Measurements from ENCODE around the gene SIRPA.
"Not testable (repeated sequence)": the region's sequence is repeated elsewhere in the genome, so short reads cannot be mapped to it uniquely, and the experiment has no call there.

The SIRPA gene

DNA sequence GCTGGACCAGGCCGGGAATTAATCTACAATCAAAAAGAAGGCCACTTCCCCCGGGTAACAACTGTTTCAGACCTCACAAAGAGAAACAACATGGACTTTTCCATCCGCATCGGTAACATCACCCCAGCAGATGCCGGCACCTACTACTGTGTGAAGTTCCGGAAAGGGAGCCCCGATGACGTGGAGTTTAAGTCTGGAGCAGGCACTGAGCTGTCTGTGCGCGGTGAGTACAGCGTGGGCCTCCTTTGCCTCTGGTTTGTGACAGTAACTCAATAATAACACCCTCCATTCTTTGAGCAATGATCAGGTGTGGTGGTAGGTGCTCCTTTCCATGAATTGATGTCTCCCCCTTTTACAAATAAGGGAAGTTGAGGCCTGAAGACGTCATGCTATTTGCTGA is 20.0 kb downstream of the SIRPA start:
- DNase-seq; H3K4me3 Mint-ChIP-seq; ATAC-seq (replicated peaks); H3K27me3 Mint-ChIP-seq; H3K9me3 Mint-ChIP-seq: not testable (repeated sequence)
- Mint-ChIP-seq H3K4me1 (peaks cover 5 to 12% of the 10 kb centered on the region in 2 donors), H3K36me3 (peaks cover 68 to 79% of the 10 kb centered on the region in 2 donors), H3K27ac (peak overlapping the region; percentile 57)

DNA sequence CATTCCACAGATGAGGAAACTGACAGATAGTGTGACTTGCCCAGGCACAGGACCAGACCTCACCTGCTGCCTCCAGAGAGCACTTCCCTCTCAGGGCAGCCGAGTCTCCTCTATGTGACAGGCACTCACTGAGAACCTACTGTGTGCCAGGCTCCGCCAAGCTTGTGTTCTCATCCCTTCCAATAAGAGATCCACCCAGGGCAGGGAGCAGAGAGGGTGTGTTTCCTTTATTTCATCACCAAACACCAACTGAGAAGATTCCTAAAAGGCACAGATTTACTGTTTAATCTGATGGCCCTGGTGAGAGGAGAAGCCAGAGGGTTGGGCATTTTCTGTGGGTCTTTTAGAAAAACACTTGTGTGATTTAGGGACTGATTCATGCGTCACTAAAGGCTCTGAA is 20.5 kb downstream of the SIRPA start:
- Mint-ChIP-seq H3K36me3 (peaks cover 69 to 81% of the 10 kb centered on the region in 2 donors), H3K4me3 (no peak overlapping the region), H3K27me3 (no peaks in the 10 kb centered on the region), H3K4me1 (peaks cover 5 to 12% of the 10 kb centered on the region in 2 donors), H3K9me3 (no peaks in the 10 kb centered on the region), H3K27ac (peak overlapping the region; percentile 57)
- no peak for DNase-seq
- ATAC-seq (replicated peaks), result no peak

DNA sequence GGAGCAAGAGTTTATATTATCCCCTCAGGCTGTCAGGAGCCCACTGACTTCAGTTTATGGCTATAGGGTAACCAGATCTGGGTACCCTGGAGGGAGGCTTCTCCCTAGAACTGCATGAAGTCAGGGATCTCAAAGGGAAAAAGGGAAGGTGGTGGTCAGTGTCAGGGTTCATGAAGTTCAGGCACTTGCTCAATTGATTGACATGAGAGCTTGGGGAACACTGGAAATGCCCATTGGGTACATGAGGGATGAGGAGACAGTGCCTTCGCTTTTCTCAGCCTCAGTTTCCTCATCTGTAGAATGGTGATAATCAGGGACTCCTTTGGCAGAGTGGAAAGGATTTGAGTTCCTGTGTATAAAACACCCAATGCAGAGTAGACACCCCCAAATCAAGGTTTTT is 22.6 kb downstream of the SIRPA start:
- Mint-ChIP-seq H3K27me3 (no peaks in the 10 kb centered on the region), H3K27ac (no peak overlapping the region), H3K36me3 (peaks cover 70 to 85% of the 10 kb centered on the region in 2 donors), H3K9me3 (peaks cover 0 to 1% of the 10 kb centered on the region in 2 donors), H3K4me3 (no peak overlapping the region), H3K4me1 (peaks cover 8 to 14% of the 10 kb centered on the region in 2 donors)
- no peak for DNase-seq
- no peak for ATAC-seq (replicated peaks)

DNA sequence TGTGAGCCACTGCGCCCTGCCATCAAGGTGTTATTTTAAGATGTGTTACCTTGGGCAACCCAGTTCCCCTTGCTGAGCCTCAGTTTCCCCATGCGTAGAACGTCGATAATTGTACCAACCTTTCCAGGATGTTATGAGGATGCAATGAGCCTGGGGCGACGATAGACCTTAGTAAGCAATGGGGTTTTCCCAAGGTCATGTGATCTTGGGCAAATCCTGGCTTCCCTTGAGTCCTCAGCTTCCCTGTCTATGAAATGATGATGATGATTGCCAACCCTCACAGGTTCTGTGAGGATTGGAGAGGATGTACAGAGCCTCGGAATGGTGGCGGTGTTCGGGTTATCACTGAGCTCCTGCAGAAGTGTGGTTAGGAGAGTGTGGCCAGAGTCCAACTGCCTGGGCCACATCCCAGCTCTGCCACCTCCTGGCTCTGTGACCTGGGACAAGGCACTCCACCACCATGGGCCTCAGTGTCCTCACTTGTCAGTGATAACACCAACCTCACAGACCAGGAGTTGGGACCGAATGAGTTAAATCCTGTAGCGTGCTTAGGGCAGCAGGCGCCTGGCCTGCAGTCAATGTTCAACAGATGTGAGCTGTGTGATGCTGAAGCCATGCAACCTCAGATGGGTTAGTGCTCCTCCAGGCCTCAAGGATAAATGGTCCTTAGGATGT is 23.4 kb downstream of the SIRPA start:
- H3K36me3 Mint-ChIP-seq, result peaks cover 73 to 87% of the 10 kb centered on the region in 2 donors
- peaks cover 16 to 19% of the 10 kb centered on the region in 2 donors for H3K4me1 Mint-ChIP-seq
- H3K27ac Mint-ChIP-seq, result no peak overlapping the region
- no peak for DNase-seq
- H3K27me3 Mint-ChIP-seq, result no peaks in the 10 kb centered on the region
- no peak for ATAC-seq (replicated peaks)
- H3K9me3 Mint-ChIP-seq, result peaks cover 0 to 2% of the 10 kb centered on the region in 2 donors
- H3K4me3 Mint-ChIP-seq, result no peak overlapping the region

DNA sequence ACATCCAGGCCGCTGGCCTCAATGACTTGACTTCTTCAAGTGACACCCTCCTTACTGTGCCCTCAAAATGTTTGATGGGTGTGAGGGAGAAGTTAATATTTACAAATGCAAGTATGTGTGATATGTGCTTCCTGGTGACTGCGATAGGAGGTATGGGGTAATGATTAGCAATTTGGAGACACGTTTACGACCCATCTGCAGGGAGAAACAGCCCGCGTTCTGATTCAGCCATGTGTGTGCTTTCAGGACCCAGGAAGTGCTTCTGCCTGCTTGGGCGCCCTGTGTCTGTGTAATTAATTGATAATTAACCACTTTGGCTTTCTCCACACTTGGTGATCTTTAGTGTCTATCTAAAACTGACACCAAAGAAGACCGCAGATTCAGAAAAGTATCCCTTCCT is 25.0 kb downstream of the SIRPA start:
- peaks cover 17 to 22% of the 10 kb centered on the region in 2 donors for H3K4me1 Mint-ChIP-seq
- DNase-seq (no peak), ATAC-seq (replicated peaks) (no peak)
- H3K27me3 Mint-ChIP-seq, result no peaks in the 10 kb centered on the region
- H3K36me3 Mint-ChIP-seq, result peaks cover 83 to 87% of the 10 kb centered on the region in 2 donors
- H3K27ac Mint-ChIP-seq, result no peak overlapping the region
- peaks cover 0 to 2% of the 10 kb centered on the region in 2 donors for H3K9me3 Mint-ChIP-seq
- no peak overlapping the region for H3K4me3 Mint-ChIP-seq

DNA sequence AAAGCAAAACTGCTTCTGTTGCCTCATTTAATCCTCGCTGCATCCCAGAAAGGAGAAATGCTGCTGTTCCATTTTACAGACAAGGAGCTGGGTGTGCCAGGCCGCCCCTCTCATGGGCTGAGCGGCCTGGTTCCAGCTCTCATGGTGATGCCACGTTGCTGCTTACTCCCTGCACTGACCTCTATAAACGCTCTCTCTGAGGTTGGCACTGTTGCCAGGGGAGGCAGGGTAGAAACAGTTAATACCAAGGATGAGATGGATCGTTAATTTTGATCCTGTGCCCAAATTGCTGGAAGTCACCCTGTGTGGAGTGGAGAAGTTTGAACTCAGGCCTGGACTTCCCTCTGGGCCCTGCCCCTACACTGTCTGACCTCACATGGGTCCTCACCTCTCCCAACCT is 25.6 kb downstream of the SIRPA start:
- peaks cover 0 to 2% of the 10 kb centered on the region in 2 donors for H3K9me3 Mint-ChIP-seq
- H3K4me1 Mint-ChIP-seq, result peaks cover 19 to 24% of the 10 kb centered on the region in 2 donors
- H3K27me3 Mint-ChIP-seq, result no peaks in the 10 kb centered on the region
- H3K36me3 Mint-ChIP-seq, result peaks cover 79 to 83% of the 10 kb centered on the region in 2 donors
- DNase-seq, result no peak
- H3K4me3 Mint-ChIP-seq, result no peak overlapping the region
- no peak for ATAC-seq (replicated peaks)
- no peak overlapping the region for H3K27ac Mint-ChIP-seq

DNA sequence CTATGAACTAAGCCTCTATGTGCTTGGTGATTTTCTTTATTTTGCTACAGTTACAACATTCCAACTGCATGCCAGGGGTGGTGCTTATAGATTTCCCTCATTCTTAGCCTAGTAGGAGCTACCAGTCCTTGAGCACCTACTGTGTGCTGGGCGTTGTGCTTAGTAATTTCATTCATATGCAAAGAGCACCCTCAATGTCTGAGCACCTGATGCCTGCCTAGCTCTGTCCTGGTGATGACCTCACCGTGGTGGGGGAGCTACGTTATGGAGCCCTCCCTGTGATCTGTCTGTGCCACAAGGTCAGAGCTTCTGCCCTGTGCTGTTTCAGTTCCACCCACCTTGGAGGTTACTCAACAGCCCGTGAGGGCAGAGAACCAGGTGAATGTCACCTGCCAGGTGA is 26.8 kb downstream of the SIRPA start:
- H3K27me3 Mint-ChIP-seq; H3K9me3 Mint-ChIP-seq; DNase-seq; H3K27ac Mint-ChIP-seq; ATAC-seq (replicated peaks); H3K4me3 Mint-ChIP-seq: not testable (repeated sequence)
- H3K4me1 Mint-ChIP-seq, result peaks cover 29 to 30% of the 10 kb centered on the region in 2 donors
- H3K36me3 Mint-ChIP-seq, result peaks cover 77 to 86% of the 10 kb centered on the region in 2 donors

DNA sequence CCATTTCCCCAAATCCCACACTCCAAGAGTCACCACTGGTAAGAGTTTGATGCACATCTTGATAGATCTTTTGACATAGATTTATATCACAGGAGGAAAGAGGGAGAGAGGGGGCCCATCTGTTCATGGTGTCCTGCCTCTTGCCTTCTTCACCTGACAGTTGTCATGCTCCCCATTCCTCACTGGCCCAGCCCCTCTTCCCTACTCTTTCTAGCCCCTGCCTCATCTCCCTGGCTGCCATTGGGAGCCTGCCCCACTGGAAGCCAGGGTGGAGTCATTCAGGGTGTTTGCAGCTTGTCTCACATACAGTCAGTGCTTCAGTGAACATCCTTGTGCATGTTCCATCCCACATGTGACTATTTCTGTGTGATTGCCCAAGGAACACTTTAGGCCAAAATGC is 27.6 kb downstream of the SIRPA start:
- ATAC-seq (replicated peaks) (no peak), DNase-seq (no peak)
- H3K27me3 Mint-ChIP-seq, result no peaks in the 10 kb centered on the region
- no peak overlapping the region for H3K4me3 Mint-ChIP-seq
- peaks cover 77 to 86% of the 10 kb centered on the region in 2 donors for H3K36me3 Mint-ChIP-seq
- H3K4me1 Mint-ChIP-seq, result peaks cover 25 to 30% of the 10 kb centered on the region in 2 donors
- no peak overlapping the region for H3K27ac Mint-ChIP-seq
- peaks cover 0 to 2% of the 10 kb centered on the region in 2 donors for H3K9me3 Mint-ChIP-seq

DNA sequence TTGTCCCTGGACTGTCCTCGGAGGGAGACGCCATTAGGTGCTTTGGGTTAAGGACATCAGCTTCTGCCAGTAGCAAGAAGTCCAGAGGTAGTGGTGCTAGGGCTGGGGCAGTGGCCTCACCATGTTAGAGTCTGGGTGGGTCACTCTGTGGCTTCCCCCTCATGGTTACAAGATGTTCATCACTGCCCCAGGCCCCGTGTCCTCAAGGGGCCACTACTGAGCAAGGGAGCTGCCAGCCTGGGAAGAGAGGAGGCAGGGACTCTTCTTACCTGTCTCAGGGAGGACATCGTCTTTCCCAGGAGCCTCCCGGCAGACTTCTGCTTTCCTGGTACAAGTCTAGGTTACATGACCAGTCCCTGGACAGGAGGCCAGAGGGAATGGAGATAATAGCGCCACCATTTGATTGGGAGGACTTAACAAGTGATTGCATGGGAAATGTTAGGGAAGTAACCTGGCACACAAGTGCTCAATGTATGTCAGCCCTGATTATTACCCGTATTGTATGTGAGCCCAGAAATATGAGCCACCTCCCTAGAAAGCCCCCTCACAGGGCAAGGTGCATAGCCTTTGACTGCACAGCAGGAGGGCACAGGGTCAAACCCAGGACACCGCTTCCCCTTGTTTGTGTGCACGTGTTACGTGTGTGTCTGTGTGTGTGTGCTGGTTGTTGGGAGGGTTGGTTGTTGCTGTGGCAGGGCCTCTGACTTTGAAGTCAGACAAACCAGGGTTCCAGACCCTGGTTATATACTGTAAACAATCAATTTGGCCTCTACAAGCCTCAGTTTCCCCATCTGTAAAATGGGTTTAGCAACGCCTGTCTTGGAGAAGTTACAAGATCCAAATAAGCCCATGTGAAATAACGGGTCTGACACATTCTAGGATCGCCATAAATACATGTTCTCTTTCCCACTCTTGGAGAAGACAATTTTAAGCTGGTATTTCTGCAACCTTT is 30.0 kb downstream of the SIRPA start:
- Mint-ChIP-seq H3K36me3 (peaks cover 82 to 90% of the 10 kb centered on the region in 2 donors), H3K4me3 (no peak overlapping the region), H3K27ac (no peak overlapping the region), H3K4me1 (peaks cover 32 to 49% of the 10 kb centered on the region in 2 donors), H3K9me3 (peaks cover 0 to 2% of the 10 kb centered on the region in 2 donors), H3K27me3 (peaks cover 7 to 9% of the 10 kb centered on the region in 2 donors)
- DNase-seq (no peak), ATAC-seq (replicated peaks) (no peak)

DNA sequence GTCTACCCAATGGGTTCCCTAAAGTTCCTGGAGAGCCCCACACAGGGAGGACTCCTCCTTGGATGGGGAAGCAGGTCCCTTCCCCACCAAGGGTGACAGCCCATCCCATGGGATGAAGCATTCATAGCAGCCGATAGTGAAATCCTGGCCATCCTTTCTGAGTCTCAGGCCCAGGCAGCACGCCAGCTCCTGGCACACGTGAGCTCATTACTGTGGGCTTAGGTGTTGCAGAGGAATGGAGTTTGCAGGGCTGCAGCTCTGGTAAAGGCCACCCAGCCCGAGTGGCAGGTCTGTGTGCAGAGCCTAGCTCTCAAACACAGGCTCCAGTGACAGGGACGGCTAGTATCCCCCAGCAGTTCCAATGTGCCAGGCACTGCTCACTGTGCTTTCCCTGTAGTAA is 31.0 kb downstream of the SIRPA start:
- Mint-ChIP-seq H3K27me3 (peaks cover 9 to 10% of the 10 kb centered on the region in 2 donors), H3K36me3 (peaks cover 81 to 88% of the 10 kb centered on the region in 2 donors), H3K4me1 (peaks cover 27 to 45% of the 10 kb centered on the region in 2 donors), H3K27ac (no peak overlapping the region), H3K4me3 (no peak overlapping the region), H3K9me3 (peaks cover 0 to 2% of the 10 kb centered on the region in 2 donors)
- DNase-seq, result no peak
- no peak for ATAC-seq (replicated peaks)

DNA sequence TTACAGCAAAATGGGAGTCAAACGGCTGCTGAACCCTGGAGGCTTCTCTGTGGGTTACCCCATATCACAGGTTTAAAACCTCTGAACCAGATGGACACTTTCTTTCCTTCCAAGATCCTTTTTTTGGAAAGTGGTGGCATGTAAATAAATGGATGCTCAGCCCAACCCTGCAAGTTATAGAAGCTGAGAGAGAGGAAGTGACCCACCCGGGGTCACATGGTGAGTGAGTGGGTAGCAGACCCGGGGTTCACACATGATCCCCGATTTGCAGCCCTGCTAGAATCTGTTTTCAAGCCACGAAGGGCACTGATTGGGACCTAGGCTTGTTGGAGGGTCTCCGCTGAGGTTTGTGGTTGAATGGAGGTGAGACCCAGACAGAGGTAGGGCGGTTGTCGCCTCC is 32.0 kb downstream of the SIRPA start:
- Mint-ChIP-seq H3K9me3 (peaks cover 0 to 2% of the 10 kb centered on the region in 2 donors), H3K27ac (no peak overlapping the region), H3K27me3 (peaks cover 12 to 13% of the 10 kb centered on the region in 2 donors), H3K4me1 (peaks cover 29 to 47% of the 10 kb centered on the region in 2 donors), H3K36me3 (peaks cover 84 to 90% of the 10 kb centered on the region in 2 donors), H3K4me3 (no peak overlapping the region)
- no peak for DNase-seq
- no peak for ATAC-seq (replicated peaks)

DNA sequence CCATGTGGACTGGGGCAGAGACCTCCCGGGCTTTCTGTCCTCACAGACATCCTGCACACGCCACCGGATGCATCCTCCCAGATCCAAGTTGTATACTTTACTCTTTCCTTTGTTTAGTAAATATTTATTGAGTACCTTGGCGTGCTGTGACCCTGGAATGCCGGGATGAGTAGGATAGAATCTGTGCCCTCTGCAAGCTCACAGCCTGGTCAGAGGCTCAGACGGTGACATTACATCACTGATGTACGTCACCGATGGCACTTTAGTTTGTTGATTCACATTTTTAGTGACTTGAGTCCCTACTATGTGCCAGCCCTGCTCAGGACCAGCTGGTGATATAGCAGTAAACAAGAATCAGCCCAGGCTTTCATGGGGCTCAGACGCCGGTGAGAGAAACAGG is 32.9 kb downstream of the SIRPA start:
- peaks cover 13 to 17% of the 10 kb centered on the region in 2 donors for H3K27me3 Mint-ChIP-seq
- peaks cover 85 to 91% of the 10 kb centered on the region in 2 donors for H3K36me3 Mint-ChIP-seq
- ATAC-seq (replicated peaks) (no peak), DNase-seq (no peak)
- peak overlapping the region; percentile 70 for H3K27ac Mint-ChIP-seq
- H3K4me3 Mint-ChIP-seq, result peak overlapping the region in 1 of 2 donors; percentile 10
- peaks cover 30 to 50% of the 10 kb centered on the region in 2 donors for H3K4me1 Mint-ChIP-seq
- H3K9me3 Mint-ChIP-seq, result no peaks in the 10 kb centered on the region

DNA sequence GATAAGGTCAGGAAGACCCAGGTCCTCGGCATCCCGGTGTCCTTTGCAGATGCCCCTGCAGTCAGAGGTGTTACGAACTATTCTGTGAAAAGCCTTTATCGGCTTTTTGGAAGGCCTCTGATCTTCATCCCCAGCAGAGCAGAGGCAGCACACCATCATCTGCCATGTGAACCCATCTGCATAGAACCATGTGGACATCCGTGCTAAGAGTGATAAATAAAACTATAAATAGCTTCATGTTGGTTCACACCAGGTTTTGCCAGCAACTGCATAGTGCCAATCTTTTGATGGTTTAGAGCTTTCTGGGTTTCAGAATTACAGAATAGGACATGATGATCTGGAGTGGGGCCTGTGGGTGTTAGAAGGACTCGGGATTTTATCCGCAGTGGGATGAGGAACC is 33.6 kb downstream of the SIRPA start:
- peaks cover 82 to 91% of the 10 kb centered on the region in 2 donors for H3K36me3 Mint-ChIP-seq
- H3K4me3 Mint-ChIP-seq, result no peak overlapping the region
- H3K27ac Mint-ChIP-seq, result peak overlapping the region; percentile 70
- DNase-seq (no peak), ATAC-seq (replicated peaks) (no peak)
- peaks cover 13 to 17% of the 10 kb centered on the region in 2 donors for H3K27me3 Mint-ChIP-seq
- H3K4me1 Mint-ChIP-seq, result peaks cover 28 to 44% of the 10 kb centered on the region in 2 donors
- no peaks in the 10 kb centered on the region for H3K9me3 Mint-ChIP-seq

DNA sequence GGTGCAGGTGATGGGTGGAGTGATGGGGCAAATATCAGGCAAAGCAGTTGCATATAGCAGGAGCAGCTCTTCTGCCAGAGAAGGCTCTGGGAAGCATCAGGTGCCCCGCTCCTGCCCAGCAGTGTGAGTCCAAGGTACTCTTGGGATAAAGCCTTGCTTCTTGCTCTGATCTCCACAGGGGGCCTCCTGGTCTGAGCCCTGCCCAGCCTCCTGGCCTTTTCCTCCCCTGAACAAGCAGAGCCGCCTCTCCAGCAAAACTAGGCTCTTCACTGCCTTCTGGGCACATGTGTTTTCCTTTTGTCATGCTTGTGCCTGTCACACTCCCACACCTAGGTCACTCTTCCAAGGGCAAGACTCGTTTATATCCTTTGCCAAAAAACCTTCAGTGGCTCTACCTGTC is 34.3 kb downstream of the SIRPA start:
- peaks cover 83 to 91% of the 10 kb centered on the region in 2 donors for H3K36me3 Mint-ChIP-seq
- DNase-seq (no peak), ATAC-seq (replicated peaks) (no peak)
- H3K27ac Mint-ChIP-seq, result peak overlapping the region; percentile 20
- H3K9me3 Mint-ChIP-seq, result no peaks in the 10 kb centered on the region
- H3K4me1 Mint-ChIP-seq, result peaks cover 28 to 44% of the 10 kb centered on the region in 2 donors
- no peak overlapping the region for H3K4me3 Mint-ChIP-seq
- peaks cover 13 to 17% of the 10 kb centered on the region in 2 donors for H3K27me3 Mint-ChIP-seq

All from stimulated activated naive B cell treated with anti-CD40 and anti-IgM and Interleukin-4, amounts not matched to agents 10 μg/mL and 1 μg/mL and 100 μg/mL, for 72 hours (primary cell).